HEK293T (cell line): ENCODE results near the gene VPS4B.

ENCODE experiments used
- ARNT ChIP-seq: fragments of 450-650 bp; IDR thresholded peaks from 2 replicates; pipeline ENCODE4 v1.6.1; 2017; ENCODE audit warnings: mild to moderate bottlenecking
- BHLHE40 ChIP-seq: fragments of 450-650 bp; IDR thresholded peaks from 2 replicates; pipeline ENCODE4 v1.6.1; 2016; ENCODE audit warnings: mild to moderate bottlenecking, moderate library complexity, borderline replicate concordance
- CTBP1 ChIP-seq: fragments of 450-650 bp; IDR thresholded peaks from 2 replicates; pipeline ENCODE4 v1.6.1; 2016; ENCODE audit warnings: borderline replicate concordance
- ELF4 ChIP-seq: fragments of 450-650 bp; IDR thresholded peaks from 2 replicates; pipeline ENCODE4 v1.6.1; 2017; ENCODE audit warnings: antibody characterized with exemption
- FOXK2 ChIP-seq: fragments of 450-650 bp; IDR thresholded peaks from 2 replicates; pipeline ENCODE4 v1.6.1; 2016; ENCODE audit warnings: mild to moderate bottlenecking
- FOXM1 ChIP-seq: fragments of 450-650 bp; IDR thresholded peaks from 2 replicates; pipeline ENCODE4 v1.6.1; 2017; ENCODE audit warnings: mild to moderate bottlenecking, borderline replicate concordance
- LEF1 ChIP-seq: fragments of 450-650 bp; IDR thresholded peaks from 2 replicates; pipeline ENCODE4 v1.6.1; 2017; ENCODE audit warnings: mild to moderate bottlenecking, borderline replicate concordance
- NFRKB ChIP-seq: fragments of 450-650 bp; IDR thresholded peaks from 2 replicates; pipeline ENCODE4 v1.6.1; 2016; ENCODE audit warnings: mild to moderate bottlenecking, moderate library complexity
- PKNOX1 ChIP-seq: fragments of 450-650 bp; IDR thresholded peaks from 2 replicates; pipeline ENCODE4 v1.6.1; 2016
- SP1 ChIP-seq: fragments of 450-650 bp; IDR thresholded peaks from 2 replicates; pipeline ENCODE4 v1.6.1; 2017
- SUZ12 ChIP-seq: fragments of 450-650 bp; IDR thresholded peaks from 2 replicates; pipeline ENCODE4 v1.6.1; 2016; ENCODE audit warnings: mild to moderate bottlenecking
- TARDBP ChIP-seq: fragments of 450-650 bp; IDR thresholded peaks from 2 replicates; pipeline ENCODE4 v1.6.1; 2016
- ZNF384 ChIP-seq: fragments of 450-650 bp; IDR thresholded peaks from 2 replicates; pipeline ENCODE4 v1.6.1; 2016

GRCh38 chr18:63431180-63431579 is 8.9 kb upstream of the VPS4B start:
- TF ChIP-seq FOXM1, result no peak
- no peak for TF ChIP-seq FOXK2
- TF ChIP-seq ZNF384, result no peak
- TF ChIP-seq ARNT, result no peak
- no peak for TF ChIP-seq NFRKB
- TF ChIP-seq ELF4, result no peak
- TF ChIP-seq LEF1, result no peak
- no peak for TF ChIP-seq SUZ12
- TF ChIP-seq CTBP1, result no peak
- TF ChIP-seq TARDBP, result no peak
- TF ChIP-seq SP1, result no peak
- TF ChIP-seq BHLHE40, result no peak
- TF ChIP-seq PKNOX1, result no peak
